ENCODE results near the gene FBXO31. TPM values are rescaled to one million over a fixed set of nuclear protein-coding genes. Genes with fewer than 3 reads are reported as not detected.
A peak's percentile ranks its signal among the peaks of the same experiment; 100 is the strongest.

The FBXO31 gene
- total RNA-seq, 1 experiment from 2014 or later, result 17.1 TPM

GRCh38 chr16:87324411-87325275 lies 58.9 kb downstream of the FBXO31 start:
- Histone ChIP-seq H3K4me3 (ENCODE audit: low read length) (no peak overlapping the region), H3K9me2 (replicated peaks; ENCODE audit: insufficient read depth, low read length) (no peaks in the 10 kb centered on the region), H3K9me3 (ENCODE audit: low read length) (no peaks in the 10 kb centered on the region), H3K79me2 (ENCODE audit: low read length) (peaks cover 15% of the 10 kb centered on the region), H3K36me3 (ENCODE audit: insufficient read depth, low read length) (no peaks in the 10 kb centered on the region), H3K27me3 (ENCODE audit: low read length) (no peaks in the 10 kb centered on the region), H3K4me1 (ENCODE audit: low read length) (no peaks in the 10 kb centered on the region; the same call in 1 of the 2 replicates), H2AFZ (ENCODE audit: low read length) (no peak overlapping the region), H3K4me2 (ENCODE audit: low read depth, low read length, poor library complexity, severe bottlenecking) (no peak overlapping the region), H3K27ac (ENCODE audit: low read length) (no peak overlapping the region), H3K9ac (ENCODE audit: low read length) (no peak overlapping the region), H4K20me1 (ENCODE audit: insufficient read depth, low read depth, low read length) (peaks cover 3% of the 10 kb centered on the region; the same call in 1 of the 2 replicates)
- peak; percentile 69 for DNase-seq

GRCh38 chr16:87323727-87324410 lies 59.7 kb downstream of the FBXO31 start:
- Histone ChIP-seq H3K9ac (ENCODE audit: low read length) (no peak overlapping the region), H3K9me3 (ENCODE audit: low read length) (no peaks in the 10 kb centered on the region), H3K9me2 (replicated peaks; ENCODE audit: insufficient read depth, low read length) (no peaks in the 10 kb centered on the region), H2AFZ (ENCODE audit: low read length) (no peak overlapping the region), H3K4me2 (ENCODE audit: low read depth, low read length, poor library complexity, severe bottlenecking) (no peak overlapping the region), H4K20me1 (ENCODE audit: insufficient read depth, low read depth, low read length) (peaks cover 3% of the 10 kb centered on the region; the same call in 1 of the 2 replicates), H3K4me3 (ENCODE audit: low read length) (no peak overlapping the region), H3K79me2 (ENCODE audit: low read length) (peaks cover 14% of the 10 kb centered on the region), H3K27me3 (ENCODE audit: low read length) (no peaks in the 10 kb centered on the region), H3K36me3 (ENCODE audit: insufficient read depth, low read length) (no peaks in the 10 kb centered on the region), H3K27ac (ENCODE audit: low read length) (no peak overlapping the region), H3K4me1 (ENCODE audit: low read length) (peaks cover 5% of the 10 kb centered on the region)
- DNase-seq, result no peak

- Histone ChIP-seq H3K79me2 (ENCODE audit: low read length) (peaks cover 22% of the 10 kb centered on the region), H3K27ac (ENCODE audit: low read length) (no peak overlapping the region), H2AFZ (ENCODE audit: low read length) (no peak overlapping the region), H4K20me1 (ENCODE audit: insufficient read depth, low read depth, low read length) (0 out of 2 replicates have a peak, but pooled peaks cover 3% of the 10 kb centered on the region), H3K4me2 (ENCODE audit: low read depth, low read length, poor library complexity, severe bottlenecking) (no peak overlapping the region), H3K9me3 (ENCODE audit: low read length) (no peaks in the 10 kb centered on the region), H3K27me3 (ENCODE audit: low read length) (no peaks in the 10 kb centered on the region), H3K36me3 (ENCODE audit: insufficient read depth, low read length) (0 out of 2 replicates have a peak, but pooled peaks cover 2% of the 10 kb centered on the region), H3K9me2 (replicated peaks; ENCODE audit: insufficient read depth, low read length) (no peaks in the 10 kb centered on the region), H3K4me1 (ENCODE audit: low read length) (peaks cover 12% of the 10 kb centered on the region), H3K4me3 (ENCODE audit: low read length) (no peak overlapping the region), H3K9ac (ENCODE audit: low read length) (no peak overlapping the region)
- no peak for DNase-seq
Measured at GRCh38 chr16:87322833-87323726, 60.5 kb downstream of the FBXO31 start.

GRCh38 chr16:87322360-87322759 lies 61.2 kb downstream of the FBXO31 start:
- Histone ChIP-seq H3K9me3 (ENCODE audit: low read length) (no peaks in the 10 kb centered on the region), H2AFZ (ENCODE audit: low read length) (no peak overlapping the region), H3K4me3 (ENCODE audit: low read length) (no peak overlapping the region), H3K4me1 (ENCODE audit: low read length) (peaks cover 12% of the 10 kb centered on the region), H3K27ac (ENCODE audit: low read length) (no peak overlapping the region), H3K9ac (ENCODE audit: low read length) (no peak overlapping the region), H3K27me3 (ENCODE audit: low read length) (no peaks in the 10 kb centered on the region), H3K9me2 (replicated peaks; ENCODE audit: insufficient read depth, low read length) (no peaks in the 10 kb centered on the region), H4K20me1 (ENCODE audit: insufficient read depth, low read depth, low read length) (0 out of 2 replicates have a peak, but pooled peaks cover 3% of the 10 kb centered on the region), H3K79me2 (ENCODE audit: low read length) (peaks cover 25% of the 10 kb centered on the region), H3K4me2 (ENCODE audit: low read depth, low read length, poor library complexity, severe bottlenecking) (no peak overlapping the region), H3K36me3 (ENCODE audit: insufficient read depth, low read length) (0 out of 2 replicates have a peak, but pooled peaks cover 2% of the 10 kb centered on the region)
- DNase-seq, result no peak

GRCh38 chr16:87321336-87322107 lies 62.1 kb downstream of the FBXO31 start:
- Histone ChIP-seq H2AFZ (ENCODE audit: low read length) (no peak overlapping the region), H3K4me2 (ENCODE audit: low read depth, low read length, poor library complexity, severe bottlenecking) (no peak overlapping the region), H3K9me2 (replicated peaks; ENCODE audit: insufficient read depth, low read length) (no peaks in the 10 kb centered on the region), H3K27ac (ENCODE audit: low read length) (no peak overlapping the region), H3K9me3 (ENCODE audit: low read length) (no peaks in the 10 kb centered on the region), H3K9ac (ENCODE audit: low read length) (no peak overlapping the region), H4K20me1 (ENCODE audit: insufficient read depth, low read depth, low read length) (0 out of 2 replicates have a peak, but pooled peaks cover 3% of the 10 kb centered on the region), H3K4me1 (ENCODE audit: low read length) (peaks cover 13% of the 10 kb centered on the region), H3K4me3 (ENCODE audit: low read length) (no peak overlapping the region), H3K27me3 (ENCODE audit: low read length) (no peaks in the 10 kb centered on the region), H3K79me2 (ENCODE audit: low read length) (peaks cover 27% of the 10 kb centered on the region), H3K36me3 (ENCODE audit: insufficient read depth, low read length) (0 out of 2 replicates have a peak, but pooled peaks cover 2% of the 10 kb centered on the region)
- no peak for DNase-seq

GRCh38 chr16:87320510-87321227 lies 62.9 kb downstream of the FBXO31 start:
- Histone ChIP-seq H3K27me3 (ENCODE audit: low read length) (no peaks in the 10 kb centered on the region), H3K27ac (ENCODE audit: low read length) (no peak overlapping the region), H3K9me2 (replicated peaks; ENCODE audit: insufficient read depth, low read length) (no peaks in the 10 kb centered on the region), H3K9ac (ENCODE audit: low read length) (no peak overlapping the region), H3K4me3 (ENCODE audit: low read length) (no peak overlapping the region), H3K9me3 (ENCODE audit: low read length) (no peaks in the 10 kb centered on the region), H3K4me2 (ENCODE audit: low read depth, low read length, poor library complexity, severe bottlenecking) (no peak overlapping the region), H3K79me2 (ENCODE audit: low read length) (peaks cover 29% of the 10 kb centered on the region), H3K36me3 (ENCODE audit: insufficient read depth, low read length) (0 out of 2 replicates have a peak, but pooled peaks cover 2% of the 10 kb centered on the region), H4K20me1 (ENCODE audit: insufficient read depth, low read depth, low read length) (0 out of 2 replicates have a peak, but pooled peaks cover 3% of the 10 kb centered on the region), H3K4me1 (ENCODE audit: low read length) (peaks cover 19% of the 10 kb centered on the region), H2AFZ (ENCODE audit: low read length) (no peak overlapping the region)
- no peak for DNase-seq

- Histone ChIP-seq H3K4me1 (ENCODE audit: low read length) (peaks cover 19% of the 10 kb centered on the region), H2AFZ (ENCODE audit: low read length) (no peak overlapping the region), H3K4me3 (ENCODE audit: low read length) (no peak overlapping the region), H3K9ac (ENCODE audit: low read length) (no peak overlapping the region), H3K79me2 (ENCODE audit: low read length) (peaks cover 29% of the 10 kb centered on the region), H3K9me2 (replicated peaks; ENCODE audit: insufficient read depth, low read length) (no peaks in the 10 kb centered on the region), H3K9me3 (ENCODE audit: low read length) (no peaks in the 10 kb centered on the region), H3K27ac (ENCODE audit: low read length) (no peak overlapping the region), H3K27me3 (ENCODE audit: low read length) (no peaks in the 10 kb centered on the region), H3K4me2 (ENCODE audit: low read depth, low read length, poor library complexity, severe bottlenecking) (no peak overlapping the region), H3K36me3 (ENCODE audit: insufficient read depth, low read length) (0 out of 2 replicates have a peak, but pooled peaks cover 2% of the 10 kb centered on the region), H4K20me1 (ENCODE audit: insufficient read depth, low read depth, low read length) (0 out of 2 replicates have a peak, but pooled peaks cover 3% of the 10 kb centered on the region)
- no peak for DNase-seq
Measured at GRCh38 chr16:87319997-87320491, 63.5 kb downstream of the FBXO31 start.

Data from Karpas-422 (cell line).